GM19025 (cell line): ENCODE measurements around the gene THRAP3.
"Not testable (repeated sequence)": the region's sequence is repeated elsewhere in the genome, so short reads cannot be mapped to it uniquely, and the experiment has no call there.

Experiments used
- ATAC-seq: cut with Tn5 transposase; IDR thresholded peaks from one replicate; pipeline ENCODE4 v1.9.1; 2021; ENCODE audit warnings: mild to moderate bottlenecking, low read depth, moderate library complexity; ENCODE audit not compliant: unreplicated experiment

The THRAP3 gene

GRCh38 chr1:36204347-36204909, 19.8 kb upstream of the THRAP3 start:
- no peak for ATAC-seq

GRCh38 chr1:36206323-36206858, 17.9 kb upstream of the THRAP3 start:
- ATAC-seq = no peak

GRCh38 chr1:36207339-36207738, 16.9 kb upstream of the THRAP3 start:
- ATAC-seq = no peak

GRCh38 chr1:36208978-36209703, 15.1 kb upstream of the THRAP3 start:
- ATAC-seq = no peak

GRCh38 chr1:36211307-36211706, 12.9 kb upstream of the THRAP3 start:
- ATAC-seq = no peak

- ATAC-seq = no peak
These were observed 12.4 kb upstream of the THRAP3 start for GRCh38 chr1:36211841-36212240.

GRCh38 chr1:36212782-36213181, 11.5 kb upstream of the THRAP3 start:
- ATAC-seq = no peak

GRCh38 chr1:36217670-36218069, 6.6 kb upstream of the THRAP3 start:
- no peak for ATAC-seq

- ATAC-seq = not testable (repeated sequence)
These were observed 2.3 kb upstream of the THRAP3 start for GRCh38 chr1:36221901-36222300.

GRCh38 chr1:36222481-36223380, 1.5 kb upstream of the THRAP3 start:
- no peak for ATAC-seq

GRCh38 chr1:36223381-36223995, 755 bp upstream of the THRAP3 start:
- peak; percentile 5 for ATAC-seq

GRCh38 chr1:36224537-36225282, 467 bp downstream of the THRAP3 start:
- ATAC-seq = peak; percentile 38

- no peak for ATAC-seq
These were observed 1.1 kb downstream of the THRAP3 start for GRCh38 chr1:36225283-36225899.

- not testable (repeated sequence) for ATAC-seq
These were observed 6.0 kb downstream of the THRAP3 start for GRCh38 chr1:36230279-36230678.

- ATAC-seq = no peak
These were observed 6.9 kb downstream of the THRAP3 start for GRCh38 chr1:36231191-36231590.

GRCh38 chr1:36232212-36233095, 8.2 kb downstream of the THRAP3 start:
- no peak for ATAC-seq

- no peak for ATAC-seq
These were observed 12.1 kb downstream of the THRAP3 start for GRCh38 chr1:36236302-36236701.

GRCh38 chr1:36238433-36238832, 14.2 kb downstream of the THRAP3 start:
- no peak for ATAC-seq
